Cardiac fibroblast (primary cell): ENCODE data around the gene STAT6.

ENCODE experiments used
- DNase-seq, 2 donors: peaks; one replicate each; pipeline versions ENCODE4 v3.0.0 to v3.0.0-alpha.2; 2010; ENCODE audit warnings: low read depth in 2 of 2
- H3K4me3 ChIP-seq, 2 donors: replicated peaks in 1 of 2; 1 replicate in 1 of 2; 2 replicates in 1 of 2; pipeline ENCODE4 v1.5.1; 2011; ENCODE audit warnings: low read depth in 2 of 2, low read length in 2 of 2, mild to moderate bottlenecking in 2 of 2, moderate library complexity in 1 of 2
- TF ChIP-seq, protein P1 (sequence below): IDR thresholded peaks from one replicate; pipeline ENCODE4 v1.5.1; 2011; ENCODE audit warnings: low read depth, mild to moderate bottlenecking, low read length, inconsistent platforms

The STAT6 gene

GRCh38 chr12:57094208-57095160 lies 16.7 kb downstream of the STAT6 start:
- DNase-seq = peak in 1 of 2 donors; percentile 15
- no peak overlapping the region for H3K4me3 ChIP-seq
- TF ChIP-seq, protein P1, sequence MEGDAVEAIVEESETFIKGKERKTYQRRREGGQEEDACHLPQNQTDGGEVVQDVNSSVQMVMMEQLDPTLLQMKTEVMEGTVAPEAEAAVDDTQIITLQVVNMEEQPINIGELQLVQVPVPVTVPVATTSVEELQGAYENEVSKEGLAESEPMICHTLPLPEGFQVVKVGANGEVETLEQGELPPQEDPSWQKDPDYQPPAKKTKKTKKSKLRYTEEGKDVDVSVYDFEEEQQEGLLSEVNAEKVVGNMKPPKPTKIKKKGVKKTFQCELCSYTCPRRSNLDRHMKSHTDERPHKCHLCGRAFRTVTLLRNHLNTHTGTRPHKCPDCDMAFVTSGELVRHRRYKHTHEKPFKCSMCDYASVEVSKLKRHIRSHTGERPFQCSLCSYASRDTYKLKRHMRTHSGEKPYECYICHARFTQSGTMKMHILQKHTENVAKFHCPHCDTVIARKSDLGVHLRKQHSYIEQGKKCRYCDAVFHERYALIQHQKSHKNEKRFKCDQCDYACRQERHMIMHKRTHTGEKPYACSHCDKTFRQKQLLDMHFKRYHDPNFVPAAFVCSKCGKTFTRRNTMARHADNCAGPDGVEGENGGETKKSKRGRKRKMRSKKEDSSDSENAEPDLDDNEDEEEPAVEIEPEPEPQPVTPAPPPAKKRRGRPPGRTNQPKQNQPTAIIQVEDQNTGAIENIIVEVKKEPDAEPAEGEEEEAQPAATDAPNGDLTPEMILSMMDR = no peak

DNA sequence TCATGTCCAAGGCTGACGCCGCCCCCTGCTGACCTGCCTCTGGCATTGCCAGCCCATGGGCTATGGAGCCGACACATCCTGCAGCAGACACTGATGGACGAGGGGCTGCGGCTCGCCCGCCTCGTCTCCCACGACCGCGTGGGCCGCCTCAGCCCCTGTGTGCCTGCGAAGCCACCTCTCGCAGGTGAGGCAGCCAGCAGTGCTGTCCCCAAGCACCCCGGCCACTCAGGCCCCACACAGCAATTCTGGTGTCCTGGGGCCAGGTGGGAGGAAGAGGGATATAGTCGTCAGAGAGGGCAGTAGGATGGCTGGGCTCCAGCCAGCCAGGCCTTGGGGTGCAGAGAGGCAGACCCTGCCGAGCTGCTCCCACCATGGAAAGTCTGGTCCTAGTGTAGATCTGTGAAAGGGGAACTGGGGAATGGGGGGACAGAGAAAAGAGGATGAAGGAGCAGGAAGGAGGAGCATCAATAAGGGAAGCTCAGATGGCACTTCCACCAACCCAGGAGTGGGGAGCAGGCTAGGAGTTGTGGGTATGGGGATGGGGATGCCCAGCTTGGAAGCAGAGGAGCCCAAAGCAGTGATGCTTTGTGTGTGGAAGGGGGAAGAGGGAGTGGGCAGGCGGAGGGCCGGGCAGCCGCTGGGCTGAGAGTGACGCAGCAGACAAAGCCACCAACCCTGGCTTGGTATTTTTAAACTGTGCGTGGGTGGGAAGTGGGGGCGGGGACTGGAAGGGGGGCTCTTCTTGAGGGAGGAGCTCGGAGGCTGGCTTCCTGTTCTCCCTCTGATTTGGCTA lies 17.6 kb downstream of the STAT6 start:
- peak; percentile 82 to 94 for DNase-seq
- peak overlapping the region in 1 of 2 donors; percentile 8 for H3K4me3 ChIP-seq
- TF ChIP-seq, protein P1 = peak; percentile 68

DNA sequence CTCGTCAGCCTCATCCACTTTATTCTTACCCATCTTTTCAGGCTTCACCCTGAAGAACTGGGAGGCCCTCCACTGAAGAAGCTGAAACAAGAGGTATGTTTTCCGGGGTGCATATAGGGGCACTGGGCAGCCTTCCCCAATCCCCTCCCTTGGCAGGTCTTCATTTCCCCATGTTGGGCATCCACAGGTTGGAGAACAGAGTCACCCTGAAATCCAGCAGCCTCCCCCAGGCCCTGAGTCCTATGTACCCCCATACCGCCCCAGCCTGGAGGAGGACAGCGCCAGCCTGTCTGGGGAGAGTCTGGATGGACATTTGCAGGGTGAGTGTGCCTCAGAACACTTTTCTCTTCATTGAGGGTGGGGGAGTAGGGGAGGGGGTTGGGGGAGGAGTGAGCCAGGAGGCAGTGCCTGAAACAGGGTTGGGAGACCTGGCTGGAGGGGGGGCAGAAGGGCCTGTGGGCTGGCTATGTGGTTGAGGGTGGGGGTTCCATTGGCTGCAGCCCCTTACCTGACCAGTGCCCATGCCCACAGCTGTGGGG lies 18.2 kb downstream of the STAT6 start:
- TF ChIP-seq, protein P1 = no peak
- H3K4me3 ChIP-seq = no peak overlapping the region
- DNase-seq = no peak

- TF ChIP-seq, protein P1 = no peak
- no peak overlapping the region for H3K4me3 ChIP-seq
- no peak for DNase-seq
Measured at GRCh38 chr12:57092529-57092862, 18.7 kb downstream of the STAT6 start.

GRCh38 chr12:57091638-57092528 lies 19.3 kb downstream of the STAT6 start:
- TF ChIP-seq, protein P1 = no peak
- H3K4me3 ChIP-seq = peak overlapping the region in 1 of 2 donors; percentile 93
- no peak for DNase-seq
